DMS53 (cell line): ENCODE measurements around the gene DLL1.

Source experiments
- DNase-seq: peaks from one replicate; lab custom pipeline; 2025; lab: John Stamatoyannopoulos, UW

DLL1 gene

GRCh38 chr6:170281331-170282292, 9.3 kb downstream of the DLL1 start:
- peak; percentile 75 for DNase-seq

GRCh38 chr6:170280689-170281045, 10.2 kb downstream of the DLL1 start:
- no peak for DNase-seq

- peak; percentile 96 for DNase-seq
Observed at GRCh38 chr6:170279977-170280688, 10.7 kb downstream of the DLL1 start.

GRCh38 chr6:170279426-170279825, 11.5 kb downstream of the DLL1 start:
- no peak for DNase-seq

- DNase-seq: no peak
Observed at GRCh38 chr6:170278743-170279094, 12.2 kb downstream of the DLL1 start.

- DNase-seq: no peak
Observed at GRCh38 chr6:170277893-170278742, 12.8 kb downstream of the DLL1 start.

GRCh38 chr6:170276369-170277057, 14.4 kb downstream of the DLL1 start:
- DNase-seq: no peak

GRCh38 chr6:170274713-170275560, 15.9 kb downstream of the DLL1 start:
- no peak for DNase-seq

- DNase-seq: no peak
Observed at GRCh38 chr6:170273681-170274080, 17.2 kb downstream of the DLL1 start.

GRCh38 chr6:170273191-170273590, 17.7 kb downstream of the DLL1 start:
- no peak for DNase-seq

GRCh38 chr6:170272341-170273065, 18.4 kb downstream of the DLL1 start:
- DNase-seq: no peak

- no peak for DNase-seq
Observed at GRCh38 chr6:170271771-170272314, 19.0 kb downstream of the DLL1 start.

GRCh38 chr6:170270984-170271593, 19.8 kb downstream of the DLL1 start:
- DNase-seq: no peak

GRCh38 chr6:170269846-170270541, 20.9 kb downstream of the DLL1 start:
- peak; percentile 65 for DNase-seq

GRCh38 chr6:170269151-170269845, 21.6 kb downstream of the DLL1 start:
- peak; percentile 95 for DNase-seq

GRCh38 chr6:170268216-170269129, 22.4 kb downstream of the DLL1 start:
- peak; percentile 59 for DNase-seq

- DNase-seq: no peak
Observed at GRCh38 chr6:170267688-170268087, 23.2 kb downstream of the DLL1 start.
